GM18505 (cell line): Measurements from ENCODE around the gene AMOTL1.

Experiments
- ATAC-seq: cut with Tn5 transposase; IDR thresholded peaks from one replicate; pipeline ENCODE4 v1.9.1; 2021; ENCODE audit not compliant: unreplicated experiment
- POLR2A ChIP-seq: IDR thresholded peaks from 4 replicates; pipeline ENCODE4 v1.6.1; 2011; ENCODE audit warnings: borderline replicate concordance; ENCODE audit not compliant: insufficient read depth, insufficient read length; ENCODE audit errors: extremely low read depth

AMOTL1 gene

GRCh38 chr11:94751786-94752185, 16.4 kb upstream of the AMOTL1 start:
- no peak for TF ChIP-seq POLR2A
- ATAC-seq, result no peak

- TF ChIP-seq POLR2A, result no peak
- ATAC-seq, result no peak
Measured at GRCh38 chr11:94753630-94754029, 14.5 kb upstream of the AMOTL1 start.

- no peak for TF ChIP-seq POLR2A
- no peak for ATAC-seq
Measured at GRCh38 chr11:94754335-94754734, 13.8 kb upstream of the AMOTL1 start.

- no peak for TF ChIP-seq POLR2A
- no peak for ATAC-seq
Measured at GRCh38 chr11:94754819-94755218, 13.3 kb upstream of the AMOTL1 start.

GRCh38 chr11:94755494-94755893, 12.7 kb upstream of the AMOTL1 start:
- no peak for TF ChIP-seq POLR2A
- no peak for ATAC-seq

GRCh38 chr11:94757037-94757735, 11.0 kb upstream of the AMOTL1 start:
- no peak for TF ChIP-seq POLR2A
- ATAC-seq, result no peak

GRCh38 chr11:94758666-94759065, 9.5 kb upstream of the AMOTL1 start:
- no peak for TF ChIP-seq POLR2A
- no peak for ATAC-seq

GRCh38 chr11:94759522-94759921, 8.6 kb upstream of the AMOTL1 start:
- no peak for TF ChIP-seq POLR2A
- ATAC-seq, result no peak

- TF ChIP-seq POLR2A, result no peak
- ATAC-seq, result no peak
Measured at GRCh38 chr11:94760296-94760695, 7.9 kb upstream of the AMOTL1 start.

- TF ChIP-seq POLR2A, result no peak
- no peak for ATAC-seq
Measured at GRCh38 chr11:94762208-94762607, 5.9 kb upstream of the AMOTL1 start.

- no peak for ATAC-seq
- TF ChIP-seq POLR2A, result no peak
Measured at GRCh38 chr11:94762995-94763394, 5.2 kb upstream of the AMOTL1 start.

- TF ChIP-seq POLR2A, result no peak
- ATAC-seq, result no peak
Measured at GRCh38 chr11:94766713-94767206, 1.4 kb upstream of the AMOTL1 start.

- no peak for ATAC-seq
- no peak for TF ChIP-seq POLR2A
Measured at GRCh38 chr11:94767291-94767690, 865 bp upstream of the AMOTL1 start.

GRCh38 chr11:94768602-94769541, 716 bp downstream of the AMOTL1 start:
- TF ChIP-seq POLR2A, result no peak
- peak; percentile 28 for ATAC-seq

GRCh38 chr11:94769880-94770279, 1.7 kb downstream of the AMOTL1 start:
- ATAC-seq, result no peak
- TF ChIP-seq POLR2A, result no peak
